Nephron (organoid): Measurements from ENCODE around the gene NACC2.

ENCODE experiments used
- H3K27ac Mint-ChIP-seq, 3 experiments: 2 replicates each; pipeline ENCODE4 v1.8.0; 2020; ENCODE audit warnings: mixed read lengths in 3 of 3, mild to moderate bottlenecking in 2 of 3, moderate library complexity in 1 of 3
- H3K27me3 Mint-ChIP-seq: 2 replicates; pipeline ENCODE4 v1.8.0; 2021; ENCODE audit warnings: low read depth, mild to moderate bottlenecking, moderate library complexity, mixed read lengths
- H3K36me3 Mint-ChIP-seq: 2 replicates; pipeline ENCODE4 v1.8.0; 2020; ENCODE audit warnings: low read depth, mixed read lengths
- H3K4me1 Mint-ChIP-seq: 2 replicates; pipeline ENCODE4 v1.8.0; 2020; ENCODE audit warnings: mixed read lengths
- H3K4me3 Mint-ChIP-seq, 3 experiments: 2 replicates each; pipeline ENCODE4 v1.8.0; 2020; ENCODE audit warnings: mild to moderate bottlenecking in 3 of 3, mixed read lengths in 3 of 3, moderate library complexity in 2 of 3
- H3K9me3 Mint-ChIP-seq: 2 replicates; pipeline ENCODE4 v1.8.0; 2020; ENCODE audit warnings: mixed read lengths
- CTCF ChIP-seq, 3 experiments: fragments of 200-600 bp; sonication (generic); IDR thresholded peaks; one replicate each; pipeline ENCODE4 v1.5.0; 2021; ENCODE audit warnings: antibody characterized with exemption in 3 of 3; ENCODE audit not compliant: unreplicated experiment in 3 of 3

The NACC2 gene

GRCh38 chr9:136082496-136083361, 12.4 kb downstream of the NACC2 start:
- no peak overlapping the region for H3K4me3 Mint-ChIP-seq
- peak overlapping the region in 1 of 3 experiments; percentile 12 for H3K27ac Mint-ChIP-seq
- no peaks in the 10 kb centered on the region for H3K9me3 Mint-ChIP-seq

GRCh38 chr9:136081826-136082495, 13.1 kb downstream of the NACC2 start:
- no peak overlapping the region for H3K4me3 Mint-ChIP-seq
- H3K9me3 Mint-ChIP-seq, result no peaks in the 10 kb centered on the region
- H3K36me3 Mint-ChIP-seq, result no peaks in the 10 kb centered on the region
- no peak overlapping the region for H3K27ac Mint-ChIP-seq
- TF ChIP-seq CTCF (IDR thresholded peaks at IDR 0.05; ENCODE audit: unreplicated experiment in 3 of 3), result no peak
- H3K4me1 Mint-ChIP-seq, result peaks cover 10% of the 10 kb centered on the region
- no peaks in the 10 kb centered on the region for H3K27me3 Mint-ChIP-seq

More at GRCh38 chr9:136082496-136083361, 12.4 kb downstream of the NACC2 start:
- no peaks in the 10 kb centered on the region for H3K36me3 Mint-ChIP-seq
- H3K4me1 Mint-ChIP-seq, result peaks cover 10% of the 10 kb centered on the region
- H3K27me3 Mint-ChIP-seq, result no peaks in the 10 kb centered on the region
- TF ChIP-seq CTCF (IDR thresholded peaks at IDR 0.05; ENCODE audit: unreplicated experiment in 3 of 3), result no peak

- peaks cover 1% of the 10 kb centered on the region for H3K36me3 Mint-ChIP-seq
- H3K4me1 Mint-ChIP-seq, result peaks cover 10% of the 10 kb centered on the region
- no peak overlapping the region for H3K27ac Mint-ChIP-seq
- H3K27me3 Mint-ChIP-seq, result no peaks in the 10 kb centered on the region
- TF ChIP-seq CTCF (IDR thresholded peaks at IDR 0.05; ENCODE audit: unreplicated experiment in 3 of 3), result no peak
- H3K9me3 Mint-ChIP-seq, result no peaks in the 10 kb centered on the region
- H3K4me3 Mint-ChIP-seq, result no peak overlapping the region
Measured at GRCh38 chr9:136081113-136081825, 13.8 kb downstream of the NACC2 start.

GRCh38 chr9:136080716-136081112, 14.4 kb downstream of the NACC2 start:
- Mint-ChIP-seq H3K27me3 (no peaks in the 10 kb centered on the region), H3K27ac (no peak overlapping the region), H3K9me3 (no peaks in the 10 kb centered on the region), H3K4me3 (no peak overlapping the region), H3K36me3 (peaks cover 4% of the 10 kb centered on the region), H3K4me1 (peaks cover 10% of the 10 kb centered on the region)
- TF ChIP-seq CTCF (IDR thresholded peaks at IDR 0.05; ENCODE audit: unreplicated experiment in 3 of 3), result no peak

GRCh38 chr9:136079916-136080246, 15.2 kb downstream of the NACC2 start:
- Mint-ChIP-seq H3K4me1 (peaks cover 10% of the 10 kb centered on the region), H3K27me3 (no peaks in the 10 kb centered on the region), H3K9me3 (no peaks in the 10 kb centered on the region), H3K27ac (no peak overlapping the region), H3K4me3 (no peak overlapping the region), H3K36me3 (peaks cover 4% of the 10 kb centered on the region)
- TF ChIP-seq CTCF (IDR thresholded peaks at IDR 0.05; ENCODE audit: unreplicated experiment in 3 of 3), result no peak
